Peyer's patch (tissue), 4 donors: ENCODE data around the gene C20orf141.

Experiments
- POLR2A ChIP-seq, 2 donors: fragments of 450-650 bp; IDR thresholded peaks; one replicate each; pipeline ENCODE4 v1.5.1; 2017; ENCODE audit warnings: antibody characterized with exemption in 2 of 2, mild to moderate bottlenecking in 2 of 2, moderate library complexity in 2 of 2
- TF ChIP-seq, protein P1 (sequence below), 6 experiments: fragments of 450-650 bp in 4 of 6; fragments of 200-600 bp in 2 of 6; sonication (generic) in 1 of 6; IDR thresholded peaks; one replicate each; pipeline ENCODE4 v1.5.1; 2017 to 2019; ENCODE audit warnings: antibody characterized with exemption in 6 of 6, mild to moderate bottlenecking in 3 of 6, moderate library complexity in 1 of 6

DNA sequence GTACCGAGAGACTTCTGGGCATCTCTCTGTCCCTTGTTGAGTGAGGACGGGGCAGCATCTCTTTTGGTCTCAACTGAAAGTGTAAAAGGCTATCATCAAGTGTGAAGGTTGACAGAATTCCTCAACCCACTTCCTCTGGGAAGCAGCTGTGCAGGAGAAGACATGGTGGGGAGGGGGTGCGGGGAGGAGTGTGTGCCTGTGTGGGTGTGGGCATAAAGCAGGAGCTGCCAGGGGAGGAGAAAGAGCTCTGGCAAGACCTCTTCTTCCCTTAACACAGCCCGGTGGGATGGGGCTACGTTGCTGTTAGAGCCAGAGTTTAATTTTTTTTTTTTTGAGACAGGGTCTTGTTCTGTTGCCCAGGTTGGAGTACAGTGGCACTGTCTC lies 46.2 kb upstream of the C20orf141 start:
- TF ChIP-seq, protein P1, sequence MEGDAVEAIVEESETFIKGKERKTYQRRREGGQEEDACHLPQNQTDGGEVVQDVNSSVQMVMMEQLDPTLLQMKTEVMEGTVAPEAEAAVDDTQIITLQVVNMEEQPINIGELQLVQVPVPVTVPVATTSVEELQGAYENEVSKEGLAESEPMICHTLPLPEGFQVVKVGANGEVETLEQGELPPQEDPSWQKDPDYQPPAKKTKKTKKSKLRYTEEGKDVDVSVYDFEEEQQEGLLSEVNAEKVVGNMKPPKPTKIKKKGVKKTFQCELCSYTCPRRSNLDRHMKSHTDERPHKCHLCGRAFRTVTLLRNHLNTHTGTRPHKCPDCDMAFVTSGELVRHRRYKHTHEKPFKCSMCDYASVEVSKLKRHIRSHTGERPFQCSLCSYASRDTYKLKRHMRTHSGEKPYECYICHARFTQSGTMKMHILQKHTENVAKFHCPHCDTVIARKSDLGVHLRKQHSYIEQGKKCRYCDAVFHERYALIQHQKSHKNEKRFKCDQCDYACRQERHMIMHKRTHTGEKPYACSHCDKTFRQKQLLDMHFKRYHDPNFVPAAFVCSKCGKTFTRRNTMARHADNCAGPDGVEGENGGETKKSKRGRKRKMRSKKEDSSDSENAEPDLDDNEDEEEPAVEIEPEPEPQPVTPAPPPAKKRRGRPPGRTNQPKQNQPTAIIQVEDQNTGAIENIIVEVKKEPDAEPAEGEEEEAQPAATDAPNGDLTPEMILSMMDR (IDR thresholded peaks at IDR 0.05): no peak
- no peak for TF ChIP-seq POLR2A (IDR thresholded peaks at IDR 0.05)
